GM18526 (cell line): Measurements from ENCODE around the gene DNAJB11.

Experiments used
- POLR2A ChIP-seq: IDR thresholded peaks from 3 replicates; pipeline ENCODE4 v1.6.1; 2011; ENCODE audit not compliant: insufficient read length; ENCODE audit errors: extremely low read depth

The DNAJB11 gene

GRCh38 chr3:186587183-186587582 is 16.7 kb downstream of the DNAJB11 start:
- no peak for TF ChIP-seq POLR2A

- TF ChIP-seq POLR2A, result no peak
Measured at GRCh38 chr3:186588632-186589031, 18.1 kb downstream of the DNAJB11 start.

- no peak for TF ChIP-seq POLR2A
Measured at GRCh38 chr3:186589121-186589520, 18.6 kb downstream of the DNAJB11 start.

GRCh38 chr3:186589856-186590579 is 19.5 kb downstream of the DNAJB11 start:
- TF ChIP-seq POLR2A, result no peak

- no peak for TF ChIP-seq POLR2A
Measured at GRCh38 chr3:186590580-186591295, 20.2 kb downstream of the DNAJB11 start.

- no peak for TF ChIP-seq POLR2A
Measured at GRCh38 chr3:186592682-186593081, 22.2 kb downstream of the DNAJB11 start.

GRCh38 chr3:186593862-186594261 is 23.3 kb downstream of the DNAJB11 start:
- no peak for TF ChIP-seq POLR2A

GRCh38 chr3:186594591-186595113 is 24.1 kb downstream of the DNAJB11 start:
- TF ChIP-seq POLR2A, result no peak

GRCh38 chr3:186596568-186597287 is 26.2 kb downstream of the DNAJB11 start:
- TF ChIP-seq POLR2A, result no peak

- TF ChIP-seq POLR2A, result no peak
Measured at GRCh38 chr3:186598108-186598784, 27.7 kb downstream of the DNAJB11 start.

- TF ChIP-seq POLR2A, result no peak
Measured at GRCh38 chr3:186598794-186599141, 28.2 kb downstream of the DNAJB11 start.

GRCh38 chr3:186599142-186599784 is 28.7 kb downstream of the DNAJB11 start:
- TF ChIP-seq POLR2A, result no peak

GRCh38 chr3:186599785-186600166 is 29.3 kb downstream of the DNAJB11 start:
- TF ChIP-seq POLR2A, result no peak

GRCh38 chr3:186600896-186601295 is 30.4 kb downstream of the DNAJB11 start:
- no peak for TF ChIP-seq POLR2A

GRCh38 chr3:186603159-186603558 is 32.6 kb downstream of the DNAJB11 start:
- no peak for TF ChIP-seq POLR2A
